Activated T-helper 17 cell treated with anti-CD3 and anti-CD28 coated beads, Interleukin-2, amount 50 U/mL, for 72 hours (primary cell): ENCODE data around the gene BRF1. TPM values are rescaled to one million over a fixed set of nuclear protein-coding genes. Genes with fewer than 3 reads are reported as not detected.

Experiments used
- ATAC-seq: fragments of 150-1000 bp; cut with Tn5 transposase; replicated peaks from 2 replicates; pipeline ENCODE4 v1.10.0; 2021; ENCODE audit warnings: mild to moderate bottlenecking, moderate library complexity
- H3K27ac Mint-ChIP-seq: one replicate; pipeline ENCODE4 v1.8.0; 2022; ENCODE audit warnings: mixed read lengths
- H3K27me3 Mint-ChIP-seq: one replicate; pipeline ENCODE4 v1.8.0; 2022; ENCODE audit warnings: mixed read lengths
- H3K36me3 Mint-ChIP-seq: one replicate; pipeline ENCODE4 v1.8.0; 2022; ENCODE audit warnings: low read depth, mild to moderate bottlenecking, mixed read lengths
- H3K4me1 Mint-ChIP-seq: one replicate; pipeline ENCODE4 v1.8.0; 2022; ENCODE audit warnings: mixed read lengths
- H3K4me3 Mint-ChIP-seq: one replicate; pipeline ENCODE4 v1.8.0; 2022; ENCODE audit warnings: mild to moderate bottlenecking, mixed read lengths
- H3K9me3 Mint-ChIP-seq: one replicate; pipeline ENCODE4 v1.8.0; 2022; ENCODE audit warnings: mixed read lengths
- total RNA-seq, 2 donors: library from RNA; stranded (reverse); gene quantifications; one replicate each; pipeline ENCODE4 v1.2.3, GENCODE V29; 2022

BRF1 gene
- total RNA-seq, 2 donors from 2014 or later = 28.6 to 35.1 TPM

DNA sequence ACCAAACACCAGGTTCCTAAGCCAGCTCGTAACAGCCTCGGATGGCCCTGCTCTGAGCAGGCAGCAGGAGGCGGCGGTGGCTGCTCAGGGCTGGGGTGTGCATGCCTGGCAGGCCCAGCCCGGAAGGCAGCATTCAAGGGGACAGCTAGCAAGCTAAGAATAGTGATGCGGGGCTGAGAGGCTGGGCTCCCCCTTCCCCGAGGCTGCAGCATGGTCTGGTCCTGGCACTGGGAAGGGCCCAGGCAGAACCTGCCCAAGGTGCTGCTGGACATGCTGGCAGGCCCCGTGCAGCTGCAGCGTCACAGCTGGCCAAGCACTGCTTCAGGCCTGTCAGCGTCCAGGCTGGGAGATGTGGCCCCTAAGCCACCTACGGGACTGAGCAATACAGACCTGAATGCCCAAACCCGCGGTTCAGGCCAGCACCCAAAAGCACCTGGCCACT is 93.3 kb downstream of the BRF1 start:
- no peak for ATAC-seq
- no peak overlapping the region for H3K4me3 Mint-ChIP-seq
- H3K9me3 Mint-ChIP-seq = no peaks in the 10 kb centered on the region
- no peaks in the 10 kb centered on the region for H3K27me3 Mint-ChIP-seq
- no peak overlapping the region for H3K27ac Mint-ChIP-seq
- no peaks in the 10 kb centered on the region for H3K36me3 Mint-ChIP-seq
- no peaks in the 10 kb centered on the region for H3K4me1 Mint-ChIP-seq

DNA sequence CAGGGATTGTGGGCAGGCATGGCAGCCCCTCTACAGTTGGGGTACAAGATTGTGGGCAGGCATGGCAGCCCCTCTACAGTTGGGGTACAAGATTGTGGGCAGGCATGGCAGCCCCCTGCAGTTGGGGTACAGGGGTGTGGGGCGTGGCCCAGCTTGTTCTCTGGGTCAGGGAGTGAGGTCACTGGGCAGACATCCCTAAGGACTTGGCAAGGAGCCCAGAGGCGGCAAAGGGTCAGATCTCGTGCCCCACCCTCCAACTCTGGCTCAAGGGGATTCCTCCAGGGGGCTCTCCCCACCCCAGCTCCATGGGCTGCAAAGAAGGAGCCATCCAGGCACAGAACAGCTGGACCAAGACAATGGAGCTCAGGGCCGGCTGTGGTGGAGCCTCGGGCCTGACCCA is 93.9 kb downstream of the BRF1 start:
- no peak for ATAC-seq
- Mint-ChIP-seq H3K4me3 (no peak overlapping the region), H3K27me3 (no peaks in the 10 kb centered on the region), H3K4me1 (no peaks in the 10 kb centered on the region), H3K9me3 (no peaks in the 10 kb centered on the region), H3K27ac (no peak overlapping the region), H3K36me3 (no peaks in the 10 kb centered on the region)

DNA sequence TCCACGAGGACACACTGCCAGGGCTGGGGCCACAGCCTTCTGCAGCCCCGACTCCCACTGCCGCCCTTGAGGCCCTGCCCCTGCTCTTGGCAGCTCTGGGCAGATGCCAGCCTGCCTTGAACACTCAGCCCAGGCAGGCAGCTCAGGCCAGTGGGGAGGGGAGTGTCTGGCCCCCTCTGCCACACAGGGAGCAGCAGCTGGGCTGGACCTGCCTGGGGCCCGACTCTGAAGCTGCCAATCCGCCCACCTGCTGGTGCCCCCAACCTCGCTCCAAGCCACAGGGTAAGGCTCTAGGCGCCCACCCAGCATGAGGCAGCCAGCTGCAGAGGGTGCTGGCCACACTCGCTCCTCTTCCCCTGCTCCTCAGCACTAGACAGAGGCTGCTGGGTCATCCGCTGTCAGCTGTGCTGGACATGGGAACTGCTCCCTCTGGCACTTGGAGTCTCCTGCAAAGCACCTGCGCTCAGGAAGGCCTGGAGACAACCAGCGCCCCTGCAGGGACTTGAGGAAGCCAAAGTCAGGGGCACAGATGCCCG is 95.1 kb downstream of the BRF1 start:
- H3K4me1 Mint-ChIP-seq = no peaks in the 10 kb centered on the region
- no peaks in the 10 kb centered on the region for H3K36me3 Mint-ChIP-seq
- no peak for ATAC-seq
- H3K9me3 Mint-ChIP-seq = no peaks in the 10 kb centered on the region
- no peak overlapping the region for H3K27ac Mint-ChIP-seq
- H3K27me3 Mint-ChIP-seq = peaks cover under 1% of the 10 kb centered on the region
- H3K4me3 Mint-ChIP-seq = no peak overlapping the region

DNA sequence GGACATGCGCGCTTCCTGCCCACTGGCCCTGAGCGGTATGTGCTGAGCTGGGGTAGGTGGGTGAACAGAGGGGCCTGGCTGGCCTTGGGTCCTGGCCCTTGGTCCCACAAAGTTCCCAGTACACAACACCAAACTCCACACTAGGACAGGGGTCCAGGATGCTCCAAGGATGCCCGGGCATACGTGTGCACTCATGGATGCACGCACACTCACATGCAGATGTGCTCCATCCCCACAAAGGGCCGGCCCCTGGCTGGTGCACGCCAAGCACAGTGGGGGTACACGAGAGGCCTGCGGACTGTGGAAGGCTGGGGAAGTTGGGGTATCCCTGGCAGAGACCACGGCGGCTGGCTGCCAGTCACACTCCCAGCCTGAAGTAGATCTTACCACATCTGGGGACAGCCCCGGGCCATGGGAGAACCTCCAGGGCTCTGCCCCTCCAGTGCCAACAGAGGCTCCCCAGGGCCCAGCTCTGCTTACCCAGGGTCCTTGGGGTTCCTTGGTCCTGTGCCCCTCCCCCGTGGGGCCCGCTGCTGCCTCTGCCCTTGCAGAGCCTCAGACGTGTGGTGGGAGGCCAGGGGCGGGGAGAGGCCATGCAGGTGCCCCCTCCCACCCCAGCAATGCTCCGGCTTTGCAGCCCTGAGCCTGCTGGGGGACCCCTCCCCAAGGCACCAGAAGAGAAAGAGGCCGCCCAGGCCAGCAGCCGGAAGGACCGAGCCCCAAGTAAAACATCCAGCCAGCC is 95.7 kb downstream of the BRF1 start:
- Mint-ChIP-seq H3K9me3 (no peaks in the 10 kb centered on the region), H3K4me1 (no peaks in the 10 kb centered on the region), H3K27ac (no peak overlapping the region), H3K27me3 (peaks cover 3% of the 10 kb centered on the region), H3K4me3 (no peak overlapping the region), H3K36me3 (no peaks in the 10 kb centered on the region)
- ATAC-seq = no peak

DNA sequence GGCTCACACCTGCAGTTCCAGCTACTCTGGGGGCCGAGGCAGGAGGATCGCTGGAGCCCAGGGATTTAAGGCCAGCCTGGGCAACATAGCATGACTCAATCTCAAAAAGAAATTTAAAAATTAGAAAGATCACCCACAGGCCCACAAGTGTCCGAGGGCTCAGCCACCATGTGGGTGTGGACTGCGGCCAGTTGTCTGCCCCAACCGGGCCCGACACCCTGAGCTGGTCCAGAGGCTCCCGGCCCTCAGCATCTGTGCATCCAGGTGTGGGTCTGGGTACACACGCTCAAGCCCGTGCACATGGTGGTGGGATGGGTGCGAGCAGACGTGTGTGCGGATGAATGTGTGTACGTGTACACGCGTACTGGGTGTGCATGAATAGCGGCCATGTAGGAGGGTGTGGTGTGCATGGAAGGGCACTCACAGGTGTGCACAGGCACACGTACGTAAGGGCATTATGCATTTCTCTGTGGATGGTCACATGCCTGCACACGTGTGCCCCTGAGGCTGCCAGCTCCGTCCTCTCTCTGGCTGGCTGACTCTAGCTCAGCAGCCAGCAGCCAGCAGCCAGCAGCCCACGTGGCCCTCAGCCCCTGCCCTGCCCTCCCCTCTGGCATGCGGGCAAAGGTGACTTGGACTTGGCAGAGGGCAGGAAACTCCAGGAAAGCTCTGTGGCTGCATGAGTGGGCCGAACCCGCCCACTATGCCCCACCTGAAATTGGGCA is 96.4 kb downstream of the BRF1 start:
- Mint-ChIP-seq H3K4me1 (no peaks in the 10 kb centered on the region), H3K4me3 (no peak overlapping the region), H3K27ac (no peak overlapping the region), H3K27me3 (peaks cover 7% of the 10 kb centered on the region), H3K36me3 (no peaks in the 10 kb centered on the region), H3K9me3 (no peaks in the 10 kb centered on the region)
- ATAC-seq = peak; percentile 13

DNA sequence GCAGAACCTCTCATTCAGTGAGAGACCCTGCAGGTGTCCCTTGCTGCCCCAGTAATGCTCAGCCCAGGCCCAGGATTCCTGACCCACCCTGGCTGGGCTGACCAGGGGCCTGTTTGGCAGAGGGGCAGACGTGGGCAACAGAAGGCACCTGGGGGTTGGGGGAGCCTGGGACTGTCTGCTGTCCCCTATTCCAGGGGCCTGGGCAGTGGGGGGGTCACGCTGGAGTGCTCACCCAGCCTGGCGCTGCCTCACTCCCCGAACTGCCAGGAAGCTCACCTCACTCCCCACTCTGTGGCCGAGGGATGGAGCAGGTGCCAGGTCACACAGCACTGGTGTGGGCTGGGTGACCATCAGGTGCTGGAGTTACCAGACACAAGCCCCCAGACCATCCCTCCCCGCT is 97.1 kb downstream of the BRF1 start:
- H3K9me3 Mint-ChIP-seq = no peaks in the 10 kb centered on the region
- H3K4me3 Mint-ChIP-seq = no peak overlapping the region
- no peak overlapping the region for H3K27ac Mint-ChIP-seq
- peaks cover 11% of the 10 kb centered on the region for H3K27me3 Mint-ChIP-seq
- no peak for ATAC-seq
- no peaks in the 10 kb centered on the region for H3K4me1 Mint-ChIP-seq
- no peaks in the 10 kb centered on the region for H3K36me3 Mint-ChIP-seq

DNA sequence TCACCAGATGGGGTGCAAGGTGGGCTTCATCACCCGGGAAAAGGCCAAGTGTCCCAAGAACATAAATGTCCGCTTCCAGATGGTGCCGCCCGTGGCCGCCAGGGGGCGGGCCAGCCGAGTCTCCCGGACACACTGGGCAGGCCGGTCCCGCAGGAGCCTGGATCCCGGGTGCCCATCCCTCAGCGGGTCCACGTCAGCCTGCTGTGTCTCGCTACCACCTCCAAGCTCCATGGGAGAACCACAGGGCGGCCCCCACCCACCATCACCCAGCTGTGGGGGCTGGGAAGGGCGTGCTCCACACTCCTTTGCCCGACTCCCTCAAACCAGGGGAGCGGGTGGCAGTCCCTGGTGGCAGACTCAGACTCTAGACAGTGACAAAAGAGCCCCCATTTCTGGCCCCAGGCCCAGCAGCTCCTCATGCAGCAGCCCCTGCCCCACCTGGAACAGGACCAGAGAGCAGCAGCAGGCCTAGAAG is 97.7 kb downstream of the BRF1 start:
- Mint-ChIP-seq H3K9me3 (no peaks in the 10 kb centered on the region), H3K27ac (no peak overlapping the region), H3K4me1 (no peaks in the 10 kb centered on the region), H3K36me3 (no peaks in the 10 kb centered on the region), H3K27me3 (peaks cover 15% of the 10 kb centered on the region), H3K4me3 (no peak overlapping the region)
- peak; percentile 61 for ATAC-seq

DNA sequence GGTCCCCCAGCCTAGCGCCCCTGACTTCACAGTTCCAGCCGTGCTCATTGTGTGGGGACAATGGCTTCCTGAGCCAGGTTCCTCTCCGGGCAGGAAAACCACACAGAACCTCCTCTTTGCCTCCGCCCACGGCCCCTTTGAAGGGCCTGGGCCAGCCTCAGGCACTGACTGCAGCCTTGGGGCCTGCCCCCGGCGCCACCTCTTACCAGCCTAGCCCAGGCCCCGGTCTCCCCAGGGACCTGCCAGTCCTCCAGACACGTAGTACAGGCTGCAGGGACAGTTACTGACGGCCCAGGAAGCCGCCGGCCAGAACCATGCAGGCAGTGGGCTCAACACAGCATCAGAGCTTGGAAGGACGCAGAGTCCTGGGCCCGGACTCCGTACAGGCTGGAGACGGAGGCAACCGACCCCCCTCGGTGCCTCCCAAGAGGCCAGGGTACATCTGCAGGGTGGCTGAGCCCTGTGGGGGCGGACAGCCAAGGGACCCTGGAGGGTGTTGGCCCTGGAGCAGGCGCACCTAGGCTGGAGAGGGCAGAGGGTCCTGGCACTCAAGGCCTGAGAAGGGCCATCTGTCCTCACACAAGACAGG is 98.8 kb downstream of the BRF1 start:
- Mint-ChIP-seq H3K4me1 (no peaks in the 10 kb centered on the region), H3K9me3 (no peaks in the 10 kb centered on the region), H3K27ac (no peak overlapping the region), H3K27me3 (peaks cover 16% of the 10 kb centered on the region), H3K4me3 (no peak overlapping the region), H3K36me3 (no peaks in the 10 kb centered on the region)
- ATAC-seq = peak; percentile 48

DNA sequence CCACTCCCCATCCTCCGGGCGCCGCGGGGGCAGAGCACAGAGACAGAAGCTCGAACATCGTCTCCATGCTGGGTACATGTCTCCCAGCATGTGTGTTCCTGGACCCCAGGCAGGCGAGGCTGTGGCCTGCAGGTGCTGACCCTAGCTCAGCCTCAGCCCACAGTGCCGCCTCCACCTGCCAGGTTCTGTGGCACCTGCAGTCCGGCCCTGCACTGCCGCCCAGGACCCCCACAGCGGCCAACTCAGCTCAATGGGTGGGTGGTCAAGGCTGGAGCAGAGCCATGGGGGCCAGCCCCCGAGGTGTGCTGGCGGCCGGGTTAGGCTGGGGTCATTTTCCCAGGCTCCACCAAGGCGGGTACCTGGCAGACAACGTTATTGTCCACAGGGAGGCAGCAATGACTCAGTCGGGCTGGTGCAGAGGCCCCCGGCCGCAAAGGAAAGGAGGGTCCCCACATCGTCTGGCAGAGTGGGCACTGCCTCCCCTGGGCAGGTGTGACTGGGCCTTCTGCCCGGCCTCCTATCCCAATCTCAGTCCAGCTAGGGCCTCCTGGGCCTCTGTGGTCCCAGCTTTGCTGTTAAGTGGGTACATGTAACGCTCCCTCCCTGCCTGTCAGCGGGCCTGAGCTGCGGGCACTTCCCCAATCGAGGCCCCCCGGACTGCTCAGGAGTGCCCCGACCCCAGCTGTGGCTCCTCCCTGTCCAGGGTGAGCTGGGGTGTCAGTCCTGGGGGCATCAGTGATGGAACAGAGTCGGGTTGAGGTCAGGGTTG is 99.5 kb downstream of the BRF1 start:
- H3K9me3 Mint-ChIP-seq = no peaks in the 10 kb centered on the region
- H3K36me3 Mint-ChIP-seq = no peaks in the 10 kb centered on the region
- no peaks in the 10 kb centered on the region for H3K4me1 Mint-ChIP-seq
- peaks cover 16% of the 10 kb centered on the region for H3K27me3 Mint-ChIP-seq
- no peak for ATAC-seq
- no peak overlapping the region for H3K4me3 Mint-ChIP-seq
- no peak overlapping the region for H3K27ac Mint-ChIP-seq

DNA sequence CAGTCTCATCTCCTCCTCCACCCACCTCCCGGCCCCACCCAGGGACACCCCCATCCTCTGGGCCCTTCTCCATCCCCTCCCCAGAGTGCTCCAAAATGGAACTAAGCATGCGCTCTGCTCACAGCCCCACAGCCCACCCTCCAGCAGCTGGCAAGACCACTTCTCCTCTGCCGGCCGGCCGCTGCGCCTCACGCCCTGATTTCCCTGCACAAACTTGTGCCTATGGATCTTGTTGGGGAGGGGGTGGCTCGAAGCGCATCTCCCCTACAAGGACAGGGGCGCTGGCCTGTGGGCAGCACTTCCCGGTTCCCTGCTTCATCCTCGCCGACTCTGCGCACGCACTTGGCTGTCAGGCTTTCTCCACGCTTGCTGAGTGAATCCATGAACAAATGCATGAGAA is 100.2 kb downstream of the BRF1 start:
- ATAC-seq = no peak
- Mint-ChIP-seq H3K4me1 (no peaks in the 10 kb centered on the region), H3K27ac (no peak overlapping the region), H3K36me3 (no peaks in the 10 kb centered on the region), H3K27me3 (peaks cover 16% of the 10 kb centered on the region), H3K4me3 (no peak overlapping the region), H3K9me3 (no peaks in the 10 kb centered on the region)

DNA sequence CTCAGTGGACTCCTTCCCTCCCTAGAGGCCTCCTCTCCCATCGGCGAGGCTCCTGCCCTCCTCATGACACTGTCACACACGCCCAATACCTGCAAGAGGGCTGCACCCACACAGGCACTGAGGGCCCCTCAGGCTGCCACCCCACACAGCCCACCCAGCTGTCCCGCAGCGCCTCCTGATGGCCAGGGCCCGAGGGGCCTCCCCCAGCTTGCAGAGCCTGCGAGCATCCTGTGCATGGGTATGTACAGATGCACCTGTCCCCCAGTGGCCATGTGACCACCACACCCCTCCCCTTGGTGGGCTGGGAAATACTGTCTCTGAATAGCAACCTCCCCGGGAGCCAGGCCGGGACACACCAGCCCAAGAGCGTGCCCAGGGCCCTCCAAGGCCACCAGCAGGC is 100.7 kb downstream of the BRF1 start:
- Mint-ChIP-seq H3K27me3 (peaks cover 16% of the 10 kb centered on the region), H3K4me1 (no peaks in the 10 kb centered on the region), H3K36me3 (no peaks in the 10 kb centered on the region), H3K27ac (no peak overlapping the region), H3K4me3 (no peak overlapping the region), H3K9me3 (no peaks in the 10 kb centered on the region)
- ATAC-seq = no peak

DNA sequence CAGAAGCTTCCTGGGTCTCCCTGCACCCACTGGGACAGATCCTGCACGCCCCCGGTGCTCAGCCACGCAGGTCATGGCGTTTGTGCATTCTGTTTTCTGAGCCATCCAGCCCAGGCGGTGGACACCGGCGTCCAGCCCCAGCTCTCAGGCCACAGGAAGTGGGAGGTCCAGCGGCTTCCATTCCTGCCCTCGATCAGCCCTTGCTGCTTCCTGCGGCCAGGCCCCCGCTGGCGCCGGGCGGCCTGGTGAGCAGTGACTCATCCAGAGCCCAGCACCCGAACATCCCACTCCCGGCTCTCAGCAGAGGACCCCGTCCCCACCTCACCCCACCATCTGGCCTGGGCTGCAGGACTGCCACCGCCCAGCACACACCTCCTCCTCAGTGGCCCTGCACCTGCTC is 101.7 kb downstream of the BRF1 start:
- Mint-ChIP-seq H3K36me3 (no peaks in the 10 kb centered on the region), H3K27me3 (peaks cover 22% of the 10 kb centered on the region), H3K4me1 (peaks cover 6% of the 10 kb centered on the region), H3K4me3 (no peak overlapping the region), H3K9me3 (no peaks in the 10 kb centered on the region), H3K27ac (no peak overlapping the region)
- no peak for ATAC-seq

DNA sequence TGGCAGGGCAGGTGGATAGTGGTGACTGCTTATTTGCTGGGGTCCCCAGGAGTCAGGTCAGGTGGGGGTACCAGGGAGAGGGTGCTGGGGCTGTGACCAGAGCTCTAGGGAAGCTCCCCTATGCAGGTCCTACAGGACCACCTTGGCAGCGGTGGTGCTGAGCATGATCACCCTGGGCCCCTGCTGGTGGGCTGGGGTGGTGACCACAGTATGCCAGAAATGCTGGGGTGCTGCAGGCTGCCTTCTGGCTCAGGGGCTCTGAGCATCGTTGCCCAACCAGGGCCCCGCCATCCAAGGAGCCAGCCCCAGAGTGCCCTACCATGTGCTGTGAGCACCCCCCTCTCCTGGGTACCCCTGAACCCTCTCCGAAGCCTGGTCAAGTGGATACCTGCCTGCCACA is 102.2 kb downstream of the BRF1 start:
- Mint-ChIP-seq H3K36me3 (no peaks in the 10 kb centered on the region), H3K4me1 (peaks cover 6% of the 10 kb centered on the region), H3K9me3 (no peaks in the 10 kb centered on the region), H3K27me3 (peaks cover 22% of the 10 kb centered on the region), H3K4me3 (no peak overlapping the region), H3K27ac (no peak overlapping the region)
- ATAC-seq = no peak

DNA sequence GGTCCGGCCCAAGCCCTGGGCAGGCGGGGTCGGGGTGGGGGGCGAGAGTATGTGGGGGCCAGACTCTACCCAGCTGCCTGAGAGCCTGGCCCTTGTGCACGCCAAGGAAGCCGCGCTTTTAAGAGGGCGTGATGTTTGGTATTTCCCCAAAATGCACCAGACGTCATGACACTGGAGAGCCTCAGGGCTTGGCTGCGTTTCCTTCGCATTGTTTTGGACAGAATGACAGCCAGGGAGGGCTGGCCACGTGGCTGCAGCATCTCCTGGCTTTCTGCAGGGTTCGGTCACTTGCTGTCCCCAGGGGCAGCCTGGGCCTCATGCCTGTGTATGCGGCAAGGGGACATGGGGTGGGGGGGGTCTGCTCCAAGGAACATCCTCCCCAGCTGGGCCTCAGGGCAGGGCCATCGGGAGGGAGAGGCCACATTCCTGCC is 103.6 kb downstream of the BRF1 start:
- no peaks in the 10 kb centered on the region for H3K36me3 Mint-ChIP-seq
- no peaks in the 10 kb centered on the region for H3K9me3 Mint-ChIP-seq
- no peak for ATAC-seq
- H3K27me3 Mint-ChIP-seq = peaks cover 22% of the 10 kb centered on the region
- H3K4me3 Mint-ChIP-seq = no peak overlapping the region
- peaks cover 6% of the 10 kb centered on the region for H3K4me1 Mint-ChIP-seq
- H3K27ac Mint-ChIP-seq = no peak overlapping the region
